CD4-positive, alpha-beta T cell (primary cell): Measurements from ENCODE around the gene TMEM40. TPM values are rescaled to one million over a fixed set of nuclear protein-coding genes. Genes with fewer than 3 reads are reported as not detected.

Source experiments
- ATAC-seq: fragments of 200-7000 bp; cut with Tn5 transposase; one replicate; pipeline ENCODE4 v1.10.0; 2022; ENCODE audit warnings: mild to moderate bottlenecking; ENCODE audit not compliant: poor library complexity
- CTCF ChIA-PET: fragments of 350-600 bp; sonication (Branson Sonifier 250); formaldehyde crosslinking; loops from one replicate; lab custom pipeline; 2021; ENCODE audit warnings: antibody characterized with exemption, inconsistent platforms; lab: Charles Lee
- POLR2A ChIA-PET: fragments of 350-600 bp; sonication (Branson Sonifier 250); formaldehyde crosslinking; loops from one replicate; lab custom pipeline; 2021; ENCODE audit warnings: antibody characterized with exemption, inconsistent platforms; lab: Charles Lee
- DNase-seq, 14 experiments: peaks; one replicate each; pipeline ENCODE4 v3.0.0-alpha.2; 2013 to 2020; ENCODE audit warnings: mixed read lengths in 2 of 14
- H3K27ac ChIP-seq, 2 donors: one replicate each; pipeline versions ENCODE4 v1.5.1 to v1.7.0; 2013; ENCODE audit warnings: low read length in 2 of 2, low read depth in 1 of 2, mild to moderate bottlenecking in 1 of 2
- H3K27me3 ChIP-seq, 2 experiments: 1 replicate in 1 of 2; 2 replicates in 1 of 2; pipeline versions ENCODE4 v1.6.1 to v1.7.0; 2013; ENCODE audit warnings: low read length in 2 of 2, control low read depth in 1 of 2, mild to moderate bottlenecking in 1 of 2, moderate library complexity in 1 of 2; ENCODE audit not compliant: insufficient read depth in 2 of 2, control insufficient read depth in 1 of 2
- H3K36me3 ChIP-seq: one replicate; pipeline ENCODE4 v1.6.1; 2013; ENCODE audit warnings: low read length, control low read depth; ENCODE audit not compliant: insufficient read depth
- H3K4me1 ChIP-seq: one replicate; pipeline ENCODE4 v1.6.1; 2013; ENCODE audit warnings: low read length, control low read depth; ENCODE audit not compliant: insufficient read depth
- H3K4me3 ChIP-seq: one replicate; pipeline ENCODE4 v1.5.1; 2013; ENCODE audit warnings: mild to moderate bottlenecking, low read length, moderate library complexity
- H3K9me3 ChIP-seq, 2 experiments: 1 replicate in 1 of 2; 2 replicates in 1 of 2; pipeline versions ENCODE4 v1.6.1 to v1.7.0; 2013; ENCODE audit warnings: low read length in 2 of 2, mild to moderate bottlenecking in 2 of 2, control low read depth in 1 of 2, moderate library complexity in 1 of 2; ENCODE audit not compliant: control insufficient read depth in 1 of 2, insufficient read depth in 1 of 2
- H3K27ac Mint-ChIP-seq: one replicate; pipeline ENCODE4 v1.8.0; 2020; ENCODE audit warnings: mixed read lengths
- H3K27me3 Mint-ChIP-seq: one replicate; pipeline ENCODE4 v1.8.0; 2021; ENCODE audit warnings: mixed read lengths
- H3K36me3 Mint-ChIP-seq: one replicate; pipeline ENCODE4 v1.8.0; 2021; ENCODE audit warnings: low read depth, mixed read lengths
- H3K4me1 Mint-ChIP-seq: one replicate; pipeline ENCODE4 v1.8.0; 2021; ENCODE audit warnings: low read depth, mixed read lengths
- H3K4me3 Mint-ChIP-seq: one replicate; pipeline ENCODE4 v1.8.0; 2020; ENCODE audit warnings: mild to moderate bottlenecking, mixed read lengths
- H3K9me3 Mint-ChIP-seq: one replicate; pipeline ENCODE4 v1.8.0; 2020; ENCODE audit warnings: mixed read lengths
- CTCF ChIP-seq: fragments of 200-600 bp; IDR thresholded peaks from one replicate; pipeline ENCODE4 v1.8.0; 2022; ENCODE audit warnings: antibody characterized with exemption, mild to moderate bottlenecking
- intact Hi-C, 2 experiments: fragments of 100-400 bp; cut with DNase I in 1 of 2; cut with micrococcal nuclease in 1 of 2; formaldehyde crosslinking; loops; one replicate each; pipeline versions ENCODE4 v1.15.1 to v1.9.0; 2023 to 2025; cut with DNase I, micrococcal nuclease
- total RNA-seq, 174 experiments: library from RNA in 2 of 174; stranded (reverse) in 2 of 174; gene quantifications; one replicate each; pipeline ENCODE4 v1.2.3 and lab custom pipeline; 2021 to 2026

TMEM40 gene
- total RNA-seq, 2 experiments from 2014 or later, result not detected

GRCh38 chr3:12753275-12754028 lies 5.6 kb downstream of the TMEM40 start:
- Histone ChIP-seq H3K36me3 (no peaks in the 10 kb centered on the region), H3K27me3 (no peaks in the 10 kb centered on the region), H3K9me3 (no peaks in the 10 kb centered on the region), H3K4me1 (peaks cover 2% of the 10 kb centered on the region), H3K4me3 (no peak overlapping the region), H3K27ac (no peak overlapping the region)
- CTCF ChIA-PET, result no interaction called here
- Mint-ChIP-seq H3K27me3 (no peaks in the 10 kb centered on the region), H3K36me3 (no peaks in the 10 kb centered on the region), H3K4me3 (no peak overlapping the region), H3K9me3 (no peaks in the 10 kb centered on the region), H3K4me1 (peaks cover 4% of the 10 kb centered on the region), H3K27ac (no peak overlapping the region)
- no peak for TF ChIP-seq CTCF
- no peak for DNase-seq
- no peak for ATAC-seq
- intact Hi-C loops, result no loop called here
- POLR2A ChIA-PET, result no interaction called here

GRCh38 chr3:12752809-12753208 lies 6.2 kb downstream of the TMEM40 start:
- CTCF ChIA-PET, result no interaction called here
- no peak for DNase-seq
- peaks cover 2% of the 10 kb centered on the region for H3K4me1 ChIP-seq

GRCh38 chr3:12752102-12752501 lies 7.0 kb downstream of the TMEM40 start:
- no peak overlapping the region for H3K27ac Mint-ChIP-seq
- Histone ChIP-seq H3K4me3 (no peak overlapping the region), H3K4me1 (peaks cover 2% of the 10 kb centered on the region), H3K9me3 (no peaks in the 10 kb centered on the region), H3K27ac (no peak overlapping the region), H3K36me3 (no peaks in the 10 kb centered on the region), H3K27me3 (no peaks in the 10 kb centered on the region)
- no peak for TF ChIP-seq CTCF
- H3K27me3 Mint-ChIP-seq, result no peaks in the 10 kb centered on the region
- POLR2A ChIA-PET, result no interaction called here
- intact Hi-C loops, result no loop called here
- no peaks in the 10 kb centered on the region for H3K36me3 Mint-ChIP-seq
- ATAC-seq (no peak), DNase-seq (no peak)
- peaks cover 4% of the 10 kb centered on the region for H3K4me1 Mint-ChIP-seq
- H3K9me3 Mint-ChIP-seq, result no peaks in the 10 kb centered on the region
- H3K4me3 Mint-ChIP-seq, result no peak overlapping the region
- CTCF ChIA-PET, result no interaction called here

More at GRCh38 chr3:12752809-12753208, 6.2 kb downstream of the TMEM40 start:
- Mint-ChIP-seq H3K27me3 (no peaks in the 10 kb centered on the region), H3K4me3 (no peak overlapping the region), H3K9me3 (no peaks in the 10 kb centered on the region), H3K27ac (no peak overlapping the region), H3K36me3 (no peaks in the 10 kb centered on the region), H3K4me1 (peaks cover 4% of the 10 kb centered on the region)
- H3K9me3 ChIP-seq, result no peaks in the 10 kb centered on the region
- no peaks in the 10 kb centered on the region for H3K36me3 ChIP-seq
- no peak for TF ChIP-seq CTCF
- no peak overlapping the region for H3K4me3 ChIP-seq
- H3K27me3 ChIP-seq, result no peaks in the 10 kb centered on the region
- H3K27ac ChIP-seq, result no peak overlapping the region
- intact Hi-C loops, result no loop called here
- POLR2A ChIA-PET, result no interaction called here
- no peak for ATAC-seq
